T-helper 2 cell treated with Interferon-gamma antibody and Interleukin-4, amounts not matched to agents 100 ng/mL and 5 ng/mL, for 36 hours (primary cell): ENCODE results near the gene CST9. TPM values are rescaled to one million over a fixed set of nuclear protein-coding genes. Genes with fewer than 3 reads are reported as not detected.

Source experiments
- intact Hi-C: fragments of 100-400 bp; cut with micrococcal nuclease; formaldehyde crosslinking; loops from one replicate; pipeline ENCODE4 v1.15.1; 2023
- total RNA-seq: library from RNA; stranded (reverse); gene quantifications from 2 replicates; pipeline ENCODE4 v1.2.3, GENCODE V29; 2022

Gene CST9
- total RNA-seq: not detected in 2 replicates

DNA sequence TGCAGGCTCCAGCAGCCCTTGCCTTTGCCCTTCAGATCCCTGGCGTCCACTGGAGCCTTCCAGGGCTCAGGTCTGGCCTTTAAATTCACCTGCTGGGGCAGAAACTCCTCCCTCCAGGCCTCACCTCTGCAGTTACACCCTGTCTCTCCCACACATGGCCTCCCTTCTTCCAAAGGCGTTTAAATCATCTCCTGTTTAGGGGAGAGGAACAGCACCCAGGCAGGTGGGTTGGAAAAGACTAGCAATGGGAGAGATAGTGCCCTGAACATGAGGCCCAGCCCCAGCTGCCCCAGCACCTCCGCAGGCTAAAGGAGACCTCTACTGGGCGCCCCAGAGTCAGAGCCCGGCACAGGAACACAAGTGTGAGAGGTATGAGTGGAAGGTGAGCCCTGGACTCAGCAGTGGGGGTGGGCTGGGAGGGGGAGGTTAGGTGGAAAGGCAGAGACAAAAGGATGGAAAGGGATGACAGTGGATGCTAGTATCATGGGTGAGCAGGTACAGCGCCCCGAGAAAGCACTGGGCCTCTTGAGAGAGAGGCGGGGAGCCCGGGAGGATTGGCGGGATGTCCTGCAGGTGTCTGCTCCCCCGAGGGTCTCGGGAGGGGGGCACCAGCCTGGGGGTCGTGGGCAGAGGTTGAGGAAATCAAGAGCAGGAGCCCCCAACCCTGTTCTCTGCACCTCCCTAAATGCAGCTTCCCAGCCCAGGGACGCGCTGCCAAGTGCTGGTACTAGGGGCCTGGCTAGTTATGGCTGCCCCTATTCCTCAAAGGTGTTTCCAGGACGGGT, at the start of gene CST9:
TSS of gene CST9 (minus strand) at position 51 of the 785 bp plus-strand sequence. CDS start 53 bp downstream, outside the sequence.
- intact Hi-C loops: loop anchor here (1.0 kb wide), 2 partner anchors 165 to 256 kb away; partner anchors contain the start of gene NXT1

GRCh38 chr20:23654717-23655116, 49.0 kb upstream of the CST9 start:
- intact Hi-C loops: no loop called here

- intact Hi-C loops: no loop called here
These were observed 48.3 kb upstream of the CST9 start for GRCh38 chr20:23654000-23654399.

- intact Hi-C loops: no loop called here
These were observed 47.8 kb upstream of the CST9 start for GRCh38 chr20:23653400-23653938.

DNA sequence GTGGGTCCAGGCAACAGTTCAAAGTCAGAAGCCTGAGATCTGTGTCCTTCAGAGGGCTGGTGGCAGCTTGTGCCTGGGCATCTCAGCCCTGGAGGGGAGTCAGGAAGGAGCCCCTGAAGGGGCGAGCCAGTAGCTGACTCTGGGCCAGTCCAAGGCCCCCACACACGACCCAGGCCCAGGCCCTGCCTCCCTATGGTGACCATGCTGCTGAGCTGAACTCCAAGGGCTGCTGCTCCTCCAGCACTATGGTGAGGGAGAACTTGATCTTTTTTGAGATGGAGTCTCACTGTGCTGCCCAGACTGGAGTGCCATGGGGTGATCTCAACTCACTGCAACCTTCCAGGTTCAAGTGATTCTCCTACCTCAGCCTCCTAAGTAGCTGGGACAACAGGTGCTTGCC, 47.2 kb upstream of the CST9 start:
- intact Hi-C loops: no loop called here

- intact Hi-C loops: no loop called here
These were observed 46.7 kb upstream of the CST9 start for GRCh38 chr20:23652371-23652770.

- intact Hi-C loops: no loop called here
These were observed 45.4 kb upstream of the CST9 start for GRCh38 chr20:23651117-23651516.

DNA sequence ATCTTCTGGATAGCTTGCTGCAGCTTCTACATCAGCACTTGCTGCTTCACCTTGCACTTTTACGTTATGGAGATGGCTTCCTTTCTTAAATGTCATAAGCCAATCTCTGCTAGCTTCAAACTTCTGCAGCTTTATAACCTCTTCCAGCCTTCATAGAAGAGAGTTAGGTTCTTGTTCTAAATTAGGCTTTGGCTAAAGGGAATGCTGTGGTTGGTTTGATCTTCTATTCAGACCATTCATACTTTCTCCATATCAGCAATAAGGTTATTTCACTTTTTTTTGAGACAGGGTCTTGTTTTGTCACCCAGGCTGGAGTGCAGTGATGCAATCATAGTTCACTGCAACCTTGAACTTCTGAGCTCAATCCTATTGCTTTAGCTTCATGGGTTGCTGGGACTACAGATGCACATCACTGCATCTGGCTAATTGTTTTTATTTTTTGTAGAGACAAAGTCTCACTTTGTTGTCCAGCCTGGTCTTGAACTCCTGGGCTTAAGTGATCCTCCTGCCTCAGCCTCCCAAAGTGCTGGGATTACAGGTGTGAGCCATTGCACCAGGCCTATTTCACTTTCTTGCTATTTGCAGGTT, 44.2 kb upstream of the CST9 start:
- intact Hi-C loops: no loop called here

DNA sequence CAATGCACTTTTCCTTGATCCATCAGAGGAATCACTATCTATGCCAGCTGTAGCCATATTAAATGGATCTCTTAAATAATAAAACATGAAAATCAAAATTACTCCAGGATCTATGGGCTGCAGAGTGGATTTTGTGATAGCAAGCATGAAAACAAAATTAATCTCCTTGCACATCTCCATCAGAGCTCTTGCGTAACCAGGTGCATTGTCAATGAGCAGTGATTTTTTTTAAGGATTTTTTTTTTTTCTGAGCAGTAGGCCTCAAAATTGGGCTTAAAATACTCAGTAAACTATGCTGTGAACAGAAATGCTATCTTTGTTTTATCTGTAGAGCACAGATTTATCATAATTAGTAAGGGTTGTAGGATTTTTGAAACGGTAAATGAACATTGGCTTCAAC, 43.5 kb upstream of the CST9 start:
- intact Hi-C loops: no loop called here

- intact Hi-C loops: no loop called here
These were observed 41.6 kb upstream of the CST9 start for GRCh38 chr20:23647346-23647745.

GRCh38 chr20:23646106-23646873, 40.6 kb upstream of the CST9 start:
- intact Hi-C loops: no loop called here

DNA sequence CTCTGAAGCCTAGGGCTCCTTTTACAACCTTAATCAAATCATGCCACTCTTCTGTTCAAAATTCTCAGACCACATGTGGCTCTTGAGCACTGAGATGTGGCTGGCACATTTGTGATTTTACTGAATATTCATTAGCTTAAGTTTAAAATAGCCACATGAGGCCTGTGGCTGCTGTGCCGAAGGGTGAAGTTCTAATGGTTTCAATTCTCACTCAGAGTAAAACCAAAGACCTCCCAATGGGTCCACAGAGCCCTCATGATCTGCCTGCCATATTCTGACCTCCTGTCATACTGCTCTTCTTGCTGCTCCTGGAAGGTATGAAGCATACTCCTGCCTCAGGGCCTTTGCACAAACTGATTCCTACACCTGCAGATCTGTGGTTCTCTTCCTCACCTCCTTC, 39.9 kb upstream of the CST9 start:
- intact Hi-C loops: no loop called here

DNA sequence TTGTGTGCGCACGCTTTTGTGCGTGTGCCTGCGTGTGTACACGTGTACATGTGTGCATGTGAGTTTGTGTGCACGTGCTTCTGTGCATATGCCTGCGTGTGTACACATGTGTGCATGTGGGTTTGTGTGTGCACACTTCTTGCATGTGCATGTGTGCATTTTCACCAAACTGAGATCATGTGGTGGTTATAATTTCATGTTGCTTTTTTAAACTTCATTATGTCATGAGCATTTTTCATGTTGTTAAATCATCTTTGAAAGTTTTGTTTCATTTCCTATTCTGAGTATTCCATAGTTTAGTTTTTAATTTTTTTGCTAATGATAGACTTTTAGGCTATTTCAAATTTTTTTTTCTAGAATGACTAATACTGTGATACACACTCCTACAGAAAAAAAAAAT, 38.4 kb upstream of the CST9 start:
- intact Hi-C loops: no loop called here

GRCh38 chr20:23643659-23644058, 37.9 kb upstream of the CST9 start:
- intact Hi-C loops: no loop called here

GRCh38 chr20:23641936-23642751, 36.4 kb upstream of the CST9 start:
- intact Hi-C loops: no loop called here

DNA sequence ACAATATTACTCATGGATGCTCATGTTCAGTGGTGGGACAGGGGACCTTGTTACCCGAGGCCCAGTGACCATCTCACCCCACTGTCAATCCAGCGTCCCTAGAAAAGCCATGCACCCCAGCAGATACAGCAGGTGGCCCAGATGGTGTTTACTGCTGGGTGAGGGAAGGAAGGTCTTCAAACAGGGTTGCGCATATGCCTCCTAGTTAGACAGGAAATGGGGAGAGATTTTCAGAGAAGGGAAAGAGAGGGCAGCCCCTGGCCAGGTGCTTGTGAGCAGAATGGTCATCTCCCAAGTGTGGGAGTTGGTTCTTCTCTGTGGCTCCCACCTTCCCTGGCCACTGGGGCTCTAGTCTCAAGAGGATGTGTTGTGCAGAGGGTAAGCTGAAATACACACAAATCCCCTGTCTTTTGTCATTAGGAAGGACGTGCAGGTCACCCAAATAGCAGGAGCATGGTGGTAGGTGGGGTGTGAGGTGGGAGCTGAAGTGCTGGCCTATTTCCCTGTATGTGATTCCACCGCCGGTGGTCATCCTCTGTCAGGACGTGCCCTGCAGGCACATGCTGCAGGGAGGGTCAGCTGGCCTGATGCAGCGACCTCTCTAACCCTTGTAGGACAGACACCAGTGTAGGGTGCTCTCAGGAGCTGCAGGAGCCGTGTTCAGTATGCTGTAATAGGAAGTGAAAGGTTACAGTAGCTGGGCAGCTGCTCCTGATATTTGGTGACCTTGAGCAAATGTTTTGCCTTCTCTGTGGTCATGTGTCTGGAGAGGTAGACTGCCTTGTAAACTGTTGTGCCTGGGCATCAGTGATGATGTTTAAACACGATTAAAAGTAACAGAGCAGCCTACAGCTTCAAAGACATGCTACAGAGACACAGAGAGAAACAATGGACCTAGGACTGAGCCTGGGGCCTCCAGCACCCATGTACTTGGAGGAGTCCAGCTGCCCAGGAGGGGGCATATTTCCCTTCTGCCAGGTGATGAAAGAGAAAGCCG, 35.3 kb upstream of the CST9 start:
- intact Hi-C loops: no loop called here

GRCh38 chr20:23640018-23640601, 34.4 kb upstream of the CST9 start:
- intact Hi-C loops: no loop called here

- intact Hi-C loops: no loop called here
These were observed 33.8 kb upstream of the CST9 start for GRCh38 chr20:23639490-23639958.

DNA sequence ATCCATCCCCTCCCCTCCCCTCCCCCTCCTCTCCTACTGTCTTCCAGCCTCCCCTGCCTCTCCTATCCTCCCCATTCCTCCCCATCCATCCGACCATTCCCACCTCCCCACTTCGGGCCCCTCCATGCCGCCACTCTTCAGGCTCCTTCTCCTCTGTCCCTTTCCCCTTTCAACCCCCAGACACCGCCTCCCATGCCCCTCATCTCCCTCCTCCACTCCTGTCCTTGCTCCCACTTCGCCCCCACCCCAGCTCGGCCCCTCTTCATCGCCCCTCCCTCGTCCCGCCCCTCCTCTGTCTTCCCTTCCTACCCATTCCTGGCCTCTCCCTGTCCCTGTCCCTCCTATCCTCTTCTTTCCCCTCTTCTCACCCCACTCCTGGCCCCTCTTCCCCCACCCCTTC, 32.6 kb upstream of the CST9 start:
- intact Hi-C loops: no loop called here
